Neural cell (in vitro differentiated cells): ENCODE measurements around the gene KRT7. TPM values are rescaled to one million over a fixed set of nuclear protein-coding genes. Genes with fewer than 3 reads are reported as not detected.

Source experiments
- H2AFZ ChIP-seq: fragments of 200-600, 300-800 bp; sonication (generic), shearing (Covaris generic); 2 replicates; pipeline ENCODE4 v1.6.0; 2014; ENCODE audit warnings: low read depth, mild to moderate bottlenecking, antibody characterized with exemption, low read length, moderate library complexity
- H3F3A ChIP-seq: fragments of 200-600 bp; shearing (Covaris generic); 2 replicates; pipeline ENCODE4 v1.6.1; 2016; ENCODE audit warnings: mild to moderate bottlenecking, moderate library complexity, mixed read lengths, antibody characterized with exemption, low read length; ENCODE audit not compliant: insufficient read depth, poor library complexity, severe bottlenecking
- H3K27ac ChIP-seq: fragments of 200-600, 300-800 bp; sonication (generic), shearing (Covaris generic); 2 replicates; pipeline ENCODE4 v1.5.1; 2014; ENCODE audit warnings: mild to moderate bottlenecking, low read length, moderate library complexity
- H3K27me3 ChIP-seq: fragments of 300-800, 200-600 bp; sonication (generic), shearing (Covaris generic); 2 replicates; pipeline ENCODE4 v1.6.0; 2014; ENCODE audit warnings: mild to moderate bottlenecking, low read depth, low read length, moderate library complexity; ENCODE audit not compliant: insufficient read depth
- H3K36me3 ChIP-seq: fragments of 300-800, 200-600 bp; sonication (generic), shearing (Covaris generic); 2 replicates; pipeline ENCODE4 v1.5.1; 2014; ENCODE audit warnings: mild to moderate bottlenecking, antibody characterized with exemption, low read length, moderate library complexity; ENCODE audit not compliant: insufficient read depth
- H3K4me2 ChIP-seq: fragments of 300-800, 200-600 bp; sonication (generic), shearing (Covaris generic); 2 replicates; pipeline ENCODE4 v1.6.0; 2014; ENCODE audit warnings: mild to moderate bottlenecking, low read length
- H3K4me3 ChIP-seq: fragments of 300-800, 200-600 bp; sonication (generic), shearing (Covaris generic); 2 replicates; pipeline ENCODE4 v1.5.1; 2014; ENCODE audit warnings: mild to moderate bottlenecking, low read length, moderate library complexity
- H3K79me2 ChIP-seq: fragments of 200-600 bp; shearing (Covaris generic); replicated peaks from 2 replicates; pipeline ENCODE4 v1.6.0; 2014; ENCODE audit warnings: mild to moderate bottlenecking, low read length, moderate library complexity; ENCODE audit not compliant: insufficient read depth
- H3K9ac ChIP-seq: fragments of 300-800, 200-600 bp; sonication (generic), shearing (Covaris generic); 2 replicates; pipeline ENCODE4 v1.6.1; 2016; ENCODE audit warnings: mild to moderate bottlenecking, low read length, mixed read lengths
- H3K9me2 ChIP-seq: fragments of 200-600 bp; shearing (Covaris generic); 2 replicates; pipeline ENCODE4 v1.6.1; 2016; ENCODE audit warnings: mild to moderate bottlenecking, low read length, mixed read lengths; ENCODE audit not compliant: insufficient read depth
- H3K9me3 ChIP-seq: fragments of 200-600, 300-800 bp; sonication (generic), shearing (Covaris generic); 2 replicates; pipeline ENCODE4 v1.6.1; 2016; ENCODE audit warnings: mild to moderate bottlenecking, mixed run types, low read length, moderate library complexity, mixed read lengths
- H4K20me1 ChIP-seq: fragments of 200-600 bp; shearing (Covaris generic); 2 replicates; pipeline ENCODE4 v1.6.1; 2016; ENCODE audit warnings: mild to moderate bottlenecking, mixed run types; ENCODE audit not compliant: insufficient read depth
- EP300 ChIP-seq: fragments of 450-650 bp; conservative IDR thresholded peaks from 2 replicates; pipeline ENCODE4 v1.6.1; 2014; ENCODE audit warnings: antibody characterized with exemption, mild to moderate bottlenecking, moderate library complexity; ENCODE audit not compliant: poor library complexity, severe bottlenecking
- EZH2 ChIP-seq: fragments of 200-600, 300-800 bp; shearing (Covaris generic), sonication (generic); IDR thresholded peaks from 2 replicates; pipeline ENCODE4 v1.6.1; 2014; ENCODE audit warnings: antibody characterized with exemption, low read length, borderline replicate concordance, mild to moderate bottlenecking; ENCODE audit not compliant: insufficient read depth, poor library complexity, severe bottlenecking
- MXI1 ChIP-seq: fragments of 450-650 bp; conservative IDR thresholded peaks from 2 replicates; pipeline ENCODE4 v1.6.1; 2014; ENCODE audit warnings: antibody characterized with exemption, mild to moderate bottlenecking; ENCODE audit not compliant: poor library complexity, severe bottlenecking
- POLR2AphosphoS5 ChIP-seq: IDR thresholded peaks from 2 replicates; pipeline ENCODE4 v1.6.1; 2012
- RAD21 ChIP-seq: fragments of 450-650 bp; conservative IDR thresholded peaks from 2 replicates; pipeline ENCODE4 v1.6.1; 2014; ENCODE audit warnings: antibody characterized with exemption, mild to moderate bottlenecking, moderate library complexity
- SMC3 ChIP-seq: fragments of 450-650 bp; conservative IDR thresholded peaks from 2 replicates; pipeline ENCODE4 v1.6.1; 2014; ENCODE audit warnings: antibody characterized with exemption, mild to moderate bottlenecking, moderate library complexity; ENCODE audit not compliant: poor library complexity
- TAF1 ChIP-seq: IDR thresholded peaks from 2 replicates; pipeline ENCODE4 v1.6.1; 2012; ENCODE audit warnings: low read depth
- polyA plus RNA-seq: library from polyadenylated mRNA; depleted of rRNA; stranded (reverse); fragments of >200 nt; gene quantifications from 2 replicates; pipeline ENCODE4 v1.2.3, GENCODE V29; 2014
- TF ChIP-seq, protein P1 (sequence below): fragments of 450-650 bp; IDR thresholded peaks from 2 replicates; pipeline ENCODE4 v1.5.1; 2014; ENCODE audit warnings: antibody characterized with exemption, mild to moderate bottlenecking, moderate library complexity; ENCODE audit not compliant: poor library complexity, severe bottlenecking
- TF ChIP-seq, protein P2 (sequence below): IDR thresholded peaks from 2 replicates; pipeline ENCODE4 v1.6.1; 2012; ENCODE audit warnings: borderline replicate concordance

Gene KRT7
- polyA plus RNA-seq, 1 donor from 2014 or later, result not detected

- no peak overlapping the region for H3K4me3 ChIP-seq
- H3K27ac ChIP-seq, result no peak overlapping the region
- no peaks in the 10 kb centered on the region for H3K27me3 ChIP-seq
- H4K20me1 ChIP-seq, result no peaks in the 10 kb centered on the region
- no peaks in the 10 kb centered on the region for H3K9me3 ChIP-seq
- TF ChIP-seq, protein P1, sequence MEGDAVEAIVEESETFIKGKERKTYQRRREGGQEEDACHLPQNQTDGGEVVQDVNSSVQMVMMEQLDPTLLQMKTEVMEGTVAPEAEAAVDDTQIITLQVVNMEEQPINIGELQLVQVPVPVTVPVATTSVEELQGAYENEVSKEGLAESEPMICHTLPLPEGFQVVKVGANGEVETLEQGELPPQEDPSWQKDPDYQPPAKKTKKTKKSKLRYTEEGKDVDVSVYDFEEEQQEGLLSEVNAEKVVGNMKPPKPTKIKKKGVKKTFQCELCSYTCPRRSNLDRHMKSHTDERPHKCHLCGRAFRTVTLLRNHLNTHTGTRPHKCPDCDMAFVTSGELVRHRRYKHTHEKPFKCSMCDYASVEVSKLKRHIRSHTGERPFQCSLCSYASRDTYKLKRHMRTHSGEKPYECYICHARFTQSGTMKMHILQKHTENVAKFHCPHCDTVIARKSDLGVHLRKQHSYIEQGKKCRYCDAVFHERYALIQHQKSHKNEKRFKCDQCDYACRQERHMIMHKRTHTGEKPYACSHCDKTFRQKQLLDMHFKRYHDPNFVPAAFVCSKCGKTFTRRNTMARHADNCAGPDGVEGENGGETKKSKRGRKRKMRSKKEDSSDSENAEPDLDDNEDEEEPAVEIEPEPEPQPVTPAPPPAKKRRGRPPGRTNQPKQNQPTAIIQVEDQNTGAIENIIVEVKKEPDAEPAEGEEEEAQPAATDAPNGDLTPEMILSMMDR, result no peak
- TF ChIP-seq EZH2 (no peak), POLR2AphosphoS5 (no peak), RAD21 (no peak), MXI1 (no peak), TAF1 (no peak), EP300 (no peak), SMC3 (no peak)
- TF ChIP-seq, protein P2, sequence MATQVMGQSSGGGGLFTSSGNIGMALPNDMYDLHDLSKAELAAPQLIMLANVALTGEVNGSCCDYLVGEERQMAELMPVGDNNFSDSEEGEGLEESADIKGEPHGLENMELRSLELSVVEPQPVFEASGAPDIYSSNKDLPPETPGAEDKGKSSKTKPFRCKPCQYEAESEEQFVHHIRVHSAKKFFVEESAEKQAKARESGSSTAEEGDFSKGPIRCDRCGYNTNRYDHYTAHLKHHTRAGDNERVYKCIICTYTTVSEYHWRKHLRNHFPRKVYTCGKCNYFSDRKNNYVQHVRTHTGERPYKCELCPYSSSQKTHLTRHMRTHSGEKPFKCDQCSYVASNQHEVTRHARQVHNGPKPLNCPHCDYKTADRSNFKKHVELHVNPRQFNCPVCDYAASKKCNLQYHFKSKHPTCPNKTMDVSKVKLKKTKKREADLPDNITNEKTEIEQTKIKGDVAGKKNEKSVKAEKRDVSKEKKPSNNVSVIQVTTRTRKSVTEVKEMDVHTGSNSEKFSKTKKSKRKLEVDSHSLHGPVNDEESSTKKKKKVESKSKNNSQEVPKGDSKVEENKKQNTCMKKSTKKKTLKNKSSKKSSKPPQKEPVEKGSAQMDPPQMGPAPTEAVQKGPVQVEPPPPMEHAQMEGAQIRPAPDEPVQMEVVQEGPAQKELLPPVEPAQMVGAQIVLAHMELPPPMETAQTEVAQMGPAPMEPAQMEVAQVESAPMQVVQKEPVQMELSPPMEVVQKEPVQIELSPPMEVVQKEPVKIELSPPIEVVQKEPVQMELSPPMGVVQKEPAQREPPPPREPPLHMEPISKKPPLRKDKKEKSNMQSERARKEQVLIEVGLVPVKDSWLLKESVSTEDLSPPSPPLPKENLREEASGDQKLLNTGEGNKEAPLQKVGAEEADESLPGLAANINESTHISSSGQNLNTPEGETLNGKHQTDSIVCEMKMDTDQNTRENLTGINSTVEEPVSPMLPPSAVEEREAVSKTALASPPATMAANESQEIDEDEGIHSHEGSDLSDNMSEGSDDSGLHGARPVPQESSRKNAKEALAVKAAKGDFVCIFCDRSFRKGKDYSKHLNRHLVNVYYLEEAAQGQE, result no peak
- H2AFZ ChIP-seq, result no peak overlapping the region
- no peaks in the 10 kb centered on the region for H3K79me2 ChIP-seq
- H3K9me2 ChIP-seq, result no peaks in the 10 kb centered on the region
- H3K4me2 ChIP-seq, result no peak overlapping the region
- H3F3A ChIP-seq, result no peaks in the 10 kb centered on the region
- no peaks in the 10 kb centered on the region for H3K36me3 ChIP-seq
- H3K9ac ChIP-seq, result no peak overlapping the region
Observed at GRCh38 chr12:52210925-52211650, 22.0 kb upstream of the KRT7 start.

DNA sequence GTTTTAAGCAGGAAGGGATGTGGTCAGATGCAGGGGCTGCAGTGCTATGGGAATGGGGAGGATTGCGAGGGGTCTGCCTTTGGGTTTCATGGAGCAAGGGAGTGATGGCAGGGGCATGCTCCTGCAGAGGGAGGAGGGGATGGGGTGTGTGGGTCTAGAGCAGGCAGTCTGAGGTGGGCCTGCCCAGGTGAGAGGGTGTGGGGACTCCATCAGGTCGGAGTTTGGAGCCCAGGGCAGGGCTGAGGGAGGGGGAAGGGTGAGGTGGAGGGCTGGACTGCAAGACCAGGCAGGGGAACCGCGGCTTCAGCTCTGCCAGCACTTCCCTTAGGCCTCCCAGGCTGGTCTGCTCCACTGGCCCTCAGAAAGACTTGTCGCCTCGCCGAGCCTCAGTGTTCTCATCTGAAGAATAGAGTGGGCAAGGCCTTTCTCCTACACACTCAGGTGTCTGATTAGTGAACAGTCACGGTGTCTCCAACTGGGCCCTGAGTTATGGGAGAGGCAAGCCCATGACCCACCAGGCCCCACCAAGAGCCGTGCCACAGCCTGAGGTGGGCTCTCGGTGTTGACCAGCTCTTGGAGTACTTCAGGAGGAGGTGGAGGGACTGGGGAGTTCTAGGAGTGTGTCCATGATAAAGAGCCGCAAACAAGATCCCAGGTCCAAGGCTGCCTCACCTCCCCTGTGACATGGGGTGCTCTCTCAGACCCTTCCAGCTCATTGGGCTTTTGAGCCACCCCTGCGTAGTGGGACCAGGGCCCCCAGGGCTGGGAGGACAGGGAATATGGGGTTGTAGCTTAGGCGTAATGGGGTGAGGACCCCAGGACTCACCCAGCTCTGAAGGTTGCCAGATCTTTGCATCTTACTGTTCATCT is 21.1 kb upstream of the KRT7 start:
- Histone ChIP-seq H3K9me2 (no peaks in the 10 kb centered on the region), H3K4me3 (no peak overlapping the region), H3K36me3 (no peaks in the 10 kb centered on the region), H3K4me2 (no peak overlapping the region), H3K9me3 (no peaks in the 10 kb centered on the region), H3F3A (no peaks in the 10 kb centered on the region), H4K20me1 (no peaks in the 10 kb centered on the region), H3K27ac (no peak overlapping the region), H3K9ac (no peak overlapping the region), H3K79me2 (no peaks in the 10 kb centered on the region), H2AFZ (no peak overlapping the region), H3K27me3 (no peaks in the 10 kb centered on the region)
- no peak for TF ChIP-seq SMC3
- no peak for TF ChIP-seq TAF1
- TF ChIP-seq, protein P2, result no peak
- no peak for TF ChIP-seq MXI1
- no peak for TF ChIP-seq POLR2AphosphoS5
- TF ChIP-seq, protein P1, result no peak
- no peak for TF ChIP-seq EZH2
- no peak for TF ChIP-seq EP300
- TF ChIP-seq RAD21, result no peak
